Suprapubic skin (tissue), 4 donors: ENCODE results near the gene HSFX3. TPM values are rescaled to one million over a fixed set of nuclear protein-coding genes. Genes with fewer than 3 reads are reported as not detected.

ENCODE experiments used
- DNase-seq, 2 donors: peaks; one replicate each; pipeline ENCODE4 v3.0.0-alpha.2; 2019; ENCODE audit warnings: low spot score in 2 of 2
- H3K27ac ChIP-seq: fragments of 200-600 bp; sonication (generic); one replicate; pipeline ENCODE4 v1.5.1; 2019
- H3K27me3 ChIP-seq: fragments of 200-600 bp; sonication (generic); one replicate; pipeline ENCODE4 v1.5.1; 2019
- H3K36me3 ChIP-seq: fragments of 200-600 bp; sonication (generic); one replicate; pipeline ENCODE4 v1.5.1; 2019
- H3K4me1 ChIP-seq: fragments of 200-600 bp; sonication (generic); one replicate; pipeline ENCODE4 v1.5.1; 2019
- H3K4me3 ChIP-seq: fragments of 200-600 bp; sonication (generic); one replicate; pipeline ENCODE4 v1.5.1; 2019; ENCODE audit warnings: mild to moderate bottlenecking
- H3K9me3 ChIP-seq: fragments of 200-600 bp; sonication (generic); one replicate; pipeline ENCODE4 v1.5.1; 2019
- EP300 ChIP-seq: sonication (generic); formaldehyde crosslinking; IDR thresholded peaks from one replicate; pipeline ENCODE4 v1.6.1; 2017; ENCODE audit warnings: antibody characterized with exemption
- POLR2A ChIP-seq, 2 donors: fragments of 450-650 bp; IDR thresholded peaks; one replicate each; pipeline ENCODE4 v1.6.1; 2017; ENCODE audit warnings: antibody characterized with exemption in 2 of 2, mild to moderate bottlenecking in 2 of 2, moderate library complexity in 2 of 2
- POLR2AphosphoS5 ChIP-seq, 3 donors: sonication (generic); formaldehyde crosslinking; IDR thresholded peaks; one replicate each; pipeline ENCODE4 v1.6.1; 2017; ENCODE audit warnings: antibody characterized with exemption in 3 of 3
- WGBS: methylation state at CpG from one replicate; pipeline ENCODE4 v1.1.5; 2018; 5-methylcytosine and 5-hydroxymethylcytosine counted together
- total RNA-seq, 4 donors: library from RNA; depleted of rRNA; stranded (reverse); fragments of >200 nt; gene quantifications; one replicate each; pipeline ENCODE4 v1.1.0, GENCODE V29; 2016

The HSFX3 gene
- total RNA-seq, 4 donors from 2014 or later: not detected

DNA sequence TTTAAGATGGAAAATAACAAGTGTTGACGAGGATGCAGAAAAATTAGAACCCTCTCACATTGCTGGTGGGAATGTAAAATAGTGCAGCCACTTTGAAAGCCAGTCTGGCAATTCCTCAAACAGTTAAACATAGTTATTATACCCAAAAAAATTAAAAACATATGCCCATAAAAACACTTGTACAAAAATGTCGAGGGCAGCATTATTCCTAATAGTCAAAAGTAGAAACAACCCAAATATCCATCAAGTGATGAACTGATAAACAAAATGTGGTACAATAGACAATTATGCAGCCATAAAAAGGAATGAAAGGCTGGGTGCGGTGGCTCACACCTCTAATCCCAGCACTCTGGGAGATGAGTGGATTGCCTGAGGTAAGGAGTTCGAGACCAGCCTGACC lies 51.0 kb downstream of the HSFX3 start:
- no peaks in the 10 kb centered on the region for H3K9me3 ChIP-seq
- H3K27ac ChIP-seq: no peak overlapping the region
- TF ChIP-seq POLR2A (IDR thresholded peaks at IDR 0.05) (no peak), POLR2AphosphoS5 (IDR thresholded peaks at IDR 0.05) (no peak), EP300 (no peak)
- no peak for DNase-seq
- H3K36me3 ChIP-seq: peaks cover 57% of the 10 kb centered on the region
- peaks cover 4% of the 10 kb centered on the region for H3K4me1 ChIP-seq
- H3K4me3 ChIP-seq: no peak overlapping the region
- H3K27me3 ChIP-seq: no peaks in the 10 kb centered on the region
- 71% methylated on average over 4 of the region's 4 CpGs for WGBS

Other genes with a start within 250 kb of the HSFX3 start
- gene IDS, start 44.6 kb downstream of the HSFX3 start, total RNA-seq: 10 to 100 TPM; 55.7 to 97.7 (median 63.5) TPM
- gene EOLA1, start 8.9 kb downstream of the HSFX3 start, total RNA-seq: 10 to 100 TPM in 1 of 4 donors, 1 to 10 TPM in 3; 5.7 to 10.9 (median 8.7) TPM
- gene MAGEA9B, start 37.5 kb upstream of the HSFX3 start, total RNA-seq: not detected
- 1 to 10 TPM in 1 of 4 donors, under 1 TPM in 1, not detected in 2; 0.38 to 4.8 TPM for gene HSFX2, start 45.4 kb upstream of the HSFX3 start, total RNA-seq
- gene TMEM185A, start 81.9 kb upstream of the HSFX3 start, total RNA-seq: 10 to 100 TPM; 22.0 to 37.9 (median 31.5) TPM
- under 1 TPM in 1 of 4 donors, not detected in 3; 0.26 TPM for gene MAGEA11, start 162.1 kb upstream of the HSFX3 start, total RNA-seq
- 1 to 10 TPM; 1.3 to 3.1 (median 2.0) TPM for gene HSFX1, start 224.1 kb upstream of the HSFX3 start, total RNA-seq
- gene MAGEA9, start 232.0 kb upstream of the HSFX3 start, total RNA-seq: not detected